Gastroesophageal sphincter (tissue), 4 donors: ENCODE data around the gene ITGA6. TPM values are rescaled to one million over a fixed set of nuclear protein-coding genes. Genes with fewer than 3 reads are reported as not detected.

Experiments used
- ATAC-seq: fragments of 150-250 bp; one replicate; pipeline ENCODE4 v1.9.1; 2016; ENCODE audit warnings: mild to moderate bottlenecking, moderate library complexity
- H3K27ac ChIP-seq, 4 donors: fragments of 200-600 bp; sonication (generic) in 3 of 4; 1 replicate in 3 of 4; 2 replicates in 1 of 4; pipeline ENCODE4 v1.5.1; 2016 to 2019
- H3K27me3 ChIP-seq: fragments of 200-600 bp; sonication (generic); one replicate; pipeline ENCODE4 v1.5.1; 2019
- H3K36me3 ChIP-seq, 2 donors: fragments of 200-600 bp; sonication (generic); one replicate each; pipeline ENCODE4 v1.5.1; 2019; ENCODE audit warnings: control low read depth in 1 of 2
- H3K4me1 ChIP-seq, 3 donors: fragments of 200-600 bp; sonication (generic); 1 replicate in 2 of 3; 2 replicates in 1 of 3; pipeline ENCODE4 v1.5.1; 2016 to 2019; ENCODE audit warnings: control low read depth in 2 of 3
- H3K4me3 ChIP-seq, 2 donors: fragments of 200-600 bp; sonication (generic); one replicate each; pipeline ENCODE4 v1.5.1; 2019; ENCODE audit warnings: mild to moderate bottlenecking in 1 of 2, moderate library complexity in 1 of 2
- H3K9me3 ChIP-seq, 3 donors: fragments of 200-600 bp; sonication (generic); one replicate each; pipeline ENCODE4 v1.5.1; 2017 to 2019; ENCODE audit warnings: control low read depth in 2 of 3
- CTCF ChIP-seq, 4 experiments: fragments of 200-600 bp in 2 of 4; fragments of 450-650 bp in 2 of 4; sonication (generic) in 1 of 4; IDR thresholded peaks; one replicate each; pipeline ENCODE4 v1.5.1; 2017 to 2019; ENCODE audit warnings: antibody characterized with exemption in 4 of 4, mild to moderate bottlenecking in 2 of 4, moderate library complexity in 2 of 4
- EP300 ChIP-seq: sonication (generic); formaldehyde crosslinking; IDR thresholded peaks from one replicate; pipeline ENCODE4 v1.6.1; 2017; ENCODE audit warnings: antibody characterized with exemption, mild to moderate bottlenecking
- POLR2A ChIP-seq, 2 donors: fragments of 450-650 bp; IDR thresholded peaks; one replicate each; pipeline ENCODE4 v1.6.1; 2017; ENCODE audit warnings: antibody characterized with exemption in 2 of 2, mild to moderate bottlenecking in 2 of 2, moderate library complexity in 1 of 2
- POLR2AphosphoS5 ChIP-seq: sonication (generic); formaldehyde crosslinking; IDR thresholded peaks from one replicate; pipeline ENCODE4 v1.6.1; 2017; ENCODE audit warnings: antibody characterized with exemption
- WGBS, 2 donors: methylation state at CpG; one replicate each; pipeline ENCODE4 v1.1.5; 2018; ENCODE audit warnings: low coverage in 1 of 2; 5-methylcytosine and 5-hydroxymethylcytosine counted together
- total RNA-seq, 4 donors: library from RNA; depleted of rRNA; stranded (reverse); fragments of >200 nt; gene quantifications; one replicate each; pipeline ENCODE4 v1.1.0, GENCODE V29; 2016

The ITGA6 gene
- total RNA-seq, 4 donors from 2014 or later, result 32.5 to 62.2 (median 48.7) TPM

GRCh38 chr2:172389685-172390339, 37.6 kb upstream of the ITGA6 start:
- Histone ChIP-seq H3K4me3 (no peak overlapping the region), H3K27ac (no peak overlapping the region), H3K9me3 (no peaks in the 10 kb centered on the region), H3K27me3 (no peaks in the 10 kb centered on the region), H3K4me1 (peaks cover 0 to 14% (median 4%) of the 10 kb centered on the region in 3 donors), H3K36me3 (no peaks in the 10 kb centered on the region)
- no peak for TF ChIP-seq EP300
- TF ChIP-seq CTCF (IDR thresholded peaks at IDR 0.05), result no peak
- no peak for TF ChIP-seq POLR2AphosphoS5
- no peak for TF ChIP-seq POLR2A (IDR thresholded peaks at IDR 0.05)
- no peak for ATAC-seq
- 73 to 83% methylated on average over 2 to 3 of the region's 4 CpGs for WGBS, 2 donors

GRCh38 chr2:172394002-172394401, 33.4 kb upstream of the ITGA6 start:
- Histone ChIP-seq H3K4me3 (no peak overlapping the region), H3K27ac (peak overlapping the region in 3 of 4 donors; percentile 24 to 36 (median 35)), H3K4me1 (peaks cover 0 to 30% (median 4%) of the 10 kb centered on the region in 3 donors), H3K27me3 (no peaks in the 10 kb centered on the region), H3K36me3 (no peaks in the 10 kb centered on the region), H3K9me3 (no peaks in the 10 kb centered on the region)
- 30 to 40% methylated on average over 1 of the region's 1 CpG for WGBS, 2 donors
- TF ChIP-seq EP300, result no peak
- TF ChIP-seq POLR2AphosphoS5, result no peak
- TF ChIP-seq CTCF (IDR thresholded peaks at IDR 0.05), result no peak
- TF ChIP-seq POLR2A (IDR thresholded peaks at IDR 0.05), result no peak
- ATAC-seq, result no peak

- no peaks in the 10 kb centered on the region for H3K27me3 ChIP-seq
- TF ChIP-seq CTCF (IDR thresholded peaks at IDR 0.05), result no peak
- no peak for TF ChIP-seq EP300
- no peak for TF ChIP-seq POLR2AphosphoS5
- no peak for TF ChIP-seq POLR2A (IDR thresholded peaks at IDR 0.05)
- no peaks in the 10 kb centered on the region for H3K9me3 ChIP-seq
- no peak overlapping the region for H3K4me3 ChIP-seq
- no peaks in the 10 kb centered on the region for H3K36me3 ChIP-seq
- H3K4me1 ChIP-seq, result peaks cover 0 to 30% (median 4%) of the 10 kb centered on the region in 3 donors
- ATAC-seq, result no peak
- WGBS, 2 donors, result 45% methylated on average over 2 of the region's 3 CpGs; no CpG with 5 or more reads in 1 of the 2 donors
- no peak overlapping the region for H3K27ac ChIP-seq
Observed at GRCh38 chr2:172395503-172395902, 31.9 kb upstream of the ITGA6 start.

- H3K27me3 ChIP-seq, result no peaks in the 10 kb centered on the region
- no peak overlapping the region for H3K27ac ChIP-seq
- H3K4me3 ChIP-seq, result no peak overlapping the region
- ATAC-seq, result no peak
- H3K9me3 ChIP-seq, result no peaks in the 10 kb centered on the region
- 40% methylated on average over 1 of the region's 6 CpGs for WGBS, 2 donors
- H3K4me1 ChIP-seq, result peaks cover 0 to 30% (median 4%) of the 10 kb centered on the region in 3 donors
- no peaks in the 10 kb centered on the region for H3K36me3 ChIP-seq
- TF ChIP-seq POLR2AphosphoS5 (no peak), EP300 (no peak), POLR2A (IDR thresholded peaks at IDR 0.05) (no peak), CTCF (IDR thresholded peaks at IDR 0.05) (no peak)
Observed at GRCh38 chr2:172397148-172397834, 30.1 kb upstream of the ITGA6 start.

- whole genome bisulfite sequencing, 2 donors, result 83 to 84% methylated on average over 1 to 2 of the region's 2 CpGs
- Histone ChIP-seq H3K27me3 (no peaks in the 10 kb centered on the region), H3K9me3 (no peaks in the 10 kb centered on the region), H3K36me3 (no peaks in the 10 kb centered on the region), H3K27ac (no peak overlapping the region), H3K4me3 (no peak overlapping the region), H3K4me1 (peaks cover 0 to 30% (median 4%) of the 10 kb centered on the region in 3 donors)
- no peak for TF ChIP-seq EP300
- TF ChIP-seq POLR2A (IDR thresholded peaks at IDR 0.05), result no peak
- TF ChIP-seq CTCF (IDR thresholded peaks at IDR 0.05), result no peak
- no peak for ATAC-seq
Observed at GRCh38 chr2:172398440-172398839, 28.9 kb upstream of the ITGA6 start.
